Parathyroid adenoma (tissue), 2 donors: ENCODE measurements around the gene BEGAIN.

ENCODE experiments used
- H2AFZ ChIP-seq: fragments of 300-600 bp; sonication (generic); one replicate; pipeline ENCODE4 v1.7.0; 2017; ENCODE audit warnings: antibody characterized with exemption, mild to moderate bottlenecking
- H3K27ac ChIP-seq: fragments of 300-600 bp; sonication (generic); one replicate; pipeline ENCODE4 v1.7.0; 2017
- H3K27me3 ChIP-seq: fragments of 300-600 bp; sonication (generic); one replicate; pipeline ENCODE4 v1.7.0; 2017; ENCODE audit warnings: low read length; ENCODE audit not compliant: control insufficient read depth, insufficient read depth
- H3K36me3 ChIP-seq: fragments of 300-600 bp; sonication (generic); one replicate; pipeline ENCODE4 v1.7.0; 2017; ENCODE audit warnings: low read length; ENCODE audit not compliant: control insufficient read depth, insufficient read depth
- H3K4me1 ChIP-seq: fragments of 300-600 bp; sonication (generic); one replicate; pipeline ENCODE4 v1.7.0; 2017; ENCODE audit warnings: control low read depth
- H3K4me2 ChIP-seq: fragments of 300-600 bp; sonication (generic); one replicate; pipeline ENCODE4 v1.7.0; 2017; ENCODE audit warnings: low read length
- H3K4me3 ChIP-seq: fragments of 300-600 bp; sonication (generic); one replicate; pipeline ENCODE4 v1.7.0; 2017; ENCODE audit warnings: low read depth, low read length
- H3K79me2 ChIP-seq: fragments of 300-600 bp; sonication (generic); one replicate; pipeline ENCODE4 v1.7.0; 2017; ENCODE audit warnings: control low read depth
- H3K9ac ChIP-seq: fragments of 300-600 bp; sonication (generic); one replicate; pipeline ENCODE4 v1.7.0; 2017; ENCODE audit warnings: mild to moderate bottlenecking
- H3K9me3 ChIP-seq: fragments of 300-600 bp; sonication (generic); one replicate; pipeline ENCODE4 v1.7.0; 2017; ENCODE audit warnings: low read length; ENCODE audit not compliant: control insufficient read depth
- TF ChIP-seq, protein P1 (sequence below): fragments of 300-600 bp; sonication (generic); IDR thresholded peaks from one replicate; pipeline ENCODE4 v1.7.0; 2017; ENCODE audit warnings: antibody characterized with exemption, mild to moderate bottlenecking
- donor health status: primary hyperparathyroidism.

The BEGAIN gene

DNA sequence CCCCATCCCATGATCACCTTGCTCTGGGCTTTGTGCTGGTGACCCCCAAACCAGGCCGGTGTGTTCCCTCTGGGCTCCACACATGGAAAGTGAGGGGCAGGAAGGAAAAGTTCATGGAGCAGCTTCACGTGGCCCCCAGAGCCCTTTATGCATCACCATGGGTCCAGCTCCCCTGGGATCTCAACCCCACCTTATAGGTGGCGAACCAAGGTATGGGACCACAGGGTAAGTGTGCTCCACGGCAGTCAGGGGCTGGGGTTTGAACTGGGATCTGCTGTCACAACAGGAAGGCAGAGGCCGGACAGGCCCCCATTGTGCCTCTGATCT is 7.4 kb upstream of the BEGAIN start:
- Histone ChIP-seq H2AFZ (no peak overlapping the region), H3K27ac (no peak overlapping the region), H3K4me3 (no peak overlapping the region), H3K79me2 (no peaks in the 10 kb centered on the region), H3K9ac (no peak overlapping the region), H3K36me3 (no peaks in the 10 kb centered on the region), H3K9me3 (no peaks in the 10 kb centered on the region), H3K27me3 (no peaks in the 10 kb centered on the region), H3K4me1 (no peaks in the 10 kb centered on the region), H3K4me2 (no peak overlapping the region)
- TF ChIP-seq, protein P1, sequence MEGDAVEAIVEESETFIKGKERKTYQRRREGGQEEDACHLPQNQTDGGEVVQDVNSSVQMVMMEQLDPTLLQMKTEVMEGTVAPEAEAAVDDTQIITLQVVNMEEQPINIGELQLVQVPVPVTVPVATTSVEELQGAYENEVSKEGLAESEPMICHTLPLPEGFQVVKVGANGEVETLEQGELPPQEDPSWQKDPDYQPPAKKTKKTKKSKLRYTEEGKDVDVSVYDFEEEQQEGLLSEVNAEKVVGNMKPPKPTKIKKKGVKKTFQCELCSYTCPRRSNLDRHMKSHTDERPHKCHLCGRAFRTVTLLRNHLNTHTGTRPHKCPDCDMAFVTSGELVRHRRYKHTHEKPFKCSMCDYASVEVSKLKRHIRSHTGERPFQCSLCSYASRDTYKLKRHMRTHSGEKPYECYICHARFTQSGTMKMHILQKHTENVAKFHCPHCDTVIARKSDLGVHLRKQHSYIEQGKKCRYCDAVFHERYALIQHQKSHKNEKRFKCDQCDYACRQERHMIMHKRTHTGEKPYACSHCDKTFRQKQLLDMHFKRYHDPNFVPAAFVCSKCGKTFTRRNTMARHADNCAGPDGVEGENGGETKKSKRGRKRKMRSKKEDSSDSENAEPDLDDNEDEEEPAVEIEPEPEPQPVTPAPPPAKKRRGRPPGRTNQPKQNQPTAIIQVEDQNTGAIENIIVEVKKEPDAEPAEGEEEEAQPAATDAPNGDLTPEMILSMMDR, result no peak

DNA sequence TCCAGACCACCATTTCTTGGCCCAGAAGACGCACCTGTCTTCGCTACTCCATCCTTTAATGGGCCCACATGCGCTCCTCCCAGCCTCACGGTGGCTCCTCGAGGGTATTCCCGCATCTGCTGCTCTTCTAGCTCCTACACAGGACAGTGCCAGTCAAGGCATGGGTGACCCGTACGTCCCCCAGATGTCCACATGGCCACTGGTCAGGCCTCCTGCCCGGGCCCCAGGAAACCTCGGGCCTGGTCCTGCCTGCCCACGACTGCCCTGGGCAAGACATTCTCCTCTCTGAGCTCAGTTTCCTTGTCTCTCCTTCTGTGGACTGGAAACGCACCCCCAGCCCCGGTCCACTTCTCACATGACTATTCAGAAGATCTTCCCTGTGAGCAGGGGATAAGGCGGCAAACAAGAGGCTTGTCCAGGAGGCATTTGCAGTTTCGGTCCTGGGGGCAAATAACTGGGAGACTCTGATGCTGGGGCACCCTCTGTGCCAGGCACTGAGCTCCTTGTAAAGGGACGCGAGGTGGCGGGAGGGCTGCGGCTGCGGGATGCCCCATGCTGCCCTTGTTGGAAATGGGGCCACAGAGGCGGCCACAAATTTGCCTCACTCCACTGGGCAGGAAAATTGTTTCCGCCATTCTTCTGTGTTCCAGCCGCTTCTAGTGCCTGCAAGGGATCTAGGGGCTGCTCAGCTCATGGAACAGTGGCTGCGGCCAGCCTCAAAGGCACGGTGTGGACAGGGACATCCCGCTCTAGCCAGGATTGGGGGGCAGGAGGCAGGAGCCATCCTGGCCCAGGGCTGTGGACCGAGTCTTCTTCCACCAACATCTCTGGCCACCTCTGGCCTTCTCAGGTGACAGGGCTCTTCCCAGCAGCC is 6.8 kb upstream of the BEGAIN start:
- TF ChIP-seq, protein P1, result no peak
- Histone ChIP-seq H3K36me3 (no peaks in the 10 kb centered on the region), H3K4me1 (no peaks in the 10 kb centered on the region), H3K4me2 (no peak overlapping the region), H2AFZ (no peak overlapping the region), H3K27me3 (no peaks in the 10 kb centered on the region), H3K27ac (no peak overlapping the region), H3K4me3 (no peak overlapping the region), H3K9ac (no peak overlapping the region), H3K79me2 (no peaks in the 10 kb centered on the region), H3K9me3 (no peaks in the 10 kb centered on the region)

DNA sequence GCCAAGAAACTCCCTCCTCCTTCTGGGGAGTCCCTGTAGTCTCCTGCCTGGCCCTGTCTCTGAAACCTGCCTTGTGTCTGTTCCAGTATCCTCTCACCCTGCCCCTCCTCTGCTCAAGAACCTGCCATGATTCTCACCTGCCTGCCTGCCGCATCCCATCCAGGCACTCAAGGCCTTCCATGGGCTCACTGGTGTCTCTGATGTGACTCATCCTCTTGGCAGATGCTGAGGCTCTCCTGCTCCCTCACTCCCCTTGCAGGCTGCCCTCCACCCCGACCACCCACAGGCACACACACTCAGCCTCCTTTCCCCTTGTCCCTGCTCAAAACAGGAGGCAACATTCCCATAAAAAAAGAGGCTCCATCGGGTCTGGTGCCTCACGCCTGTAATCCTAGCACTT is 5.8 kb upstream of the BEGAIN start:
- H3K4me2 ChIP-seq, result no peak overlapping the region
- TF ChIP-seq, protein P1, result no peak

DNA sequence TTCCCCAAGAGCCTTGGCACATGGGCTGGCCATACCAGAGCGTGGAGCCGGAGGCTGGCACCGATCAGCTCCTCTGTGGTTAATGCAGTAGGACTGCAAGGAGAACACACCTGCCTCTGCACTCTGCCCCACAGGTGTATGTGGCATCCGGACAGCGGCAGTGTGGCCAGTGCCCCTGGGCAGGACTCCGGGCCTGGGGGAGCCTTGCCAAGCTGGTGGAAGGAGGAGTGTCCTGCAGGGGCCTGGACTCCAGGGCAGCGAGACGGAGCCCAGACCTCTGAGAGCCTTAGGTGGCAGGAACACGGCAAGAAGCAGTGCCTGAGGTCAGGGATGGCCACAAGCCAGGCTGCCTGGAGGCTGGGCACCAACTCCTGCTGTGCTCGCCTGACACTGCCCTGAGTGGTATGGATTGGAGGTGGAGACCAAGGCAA is 5.3 kb upstream of the BEGAIN start:
- H3K4me2 ChIP-seq, result no peak overlapping the region
- no peaks in the 10 kb centered on the region for H3K79me2 ChIP-seq
- no peaks in the 10 kb centered on the region for H3K27me3 ChIP-seq
- H3K4me3 ChIP-seq, result no peak overlapping the region
- no peaks in the 10 kb centered on the region for H3K9me3 ChIP-seq
- no peaks in the 10 kb centered on the region for H3K36me3 ChIP-seq
- TF ChIP-seq, protein P1, result no peak
- H3K9ac ChIP-seq, result no peak overlapping the region
- no peak overlapping the region for H2AFZ ChIP-seq
- H3K4me1 ChIP-seq, result no peaks in the 10 kb centered on the region
- no peak overlapping the region for H3K27ac ChIP-seq

More for the DNA sequence above, 5.8 kb upstream of the BEGAIN start:
- H3K27ac ChIP-seq, result no peak overlapping the region
- H3K4me3 ChIP-seq, result no peak overlapping the region
- no peaks in the 10 kb centered on the region for H3K27me3 ChIP-seq
- H2AFZ ChIP-seq, result no peak overlapping the region
- no peaks in the 10 kb centered on the region for H3K9me3 ChIP-seq
- H3K79me2 ChIP-seq, result no peaks in the 10 kb centered on the region
- no peaks in the 10 kb centered on the region for H3K36me3 ChIP-seq
- H3K4me1 ChIP-seq, result no peaks in the 10 kb centered on the region
- H3K9ac ChIP-seq, result no peak overlapping the region
